Measurements from ENCODE around the gene BCAP29.
"Not testable (repeated sequence)": the region's sequence is repeated elsewhere in the genome, so short reads cannot be mapped to it uniquely, and the experiment has no call there.

GRCh38 chr7:107537228-107537627 lies 42.8 kb upstream of the BCAP29 start:
- not testable (repeated sequence) for TF ChIP-seq YY1 (IDR thresholded peaks at IDR 0.05; ENCODE audit: low read depth, low read length); POLR2A (IDR thresholded peaks at IDR 0.05; ENCODE audit: control extremely low read depth in 1 of 2, low read depth in 2 of 2, low read length in 2 of 2); CTCF (IDR thresholded peaks at IDR 0.05; ENCODE audit: control extremely low read depth in 1 of 3, insufficient read depth in 1 of 3, low read depth in 1 of 3, low read length in 3 of 3); USF2 (IDR thresholded peaks at IDR 0.05; ENCODE audit: low read length); BRCA1 (IDR thresholded peaks at IDR 0.05; ENCODE audit: low read depth, low read length); SP2 (IDR thresholded peaks at IDR 0.05; ENCODE audit: low read length); MAX (IDR thresholded peaks at IDR 0.05); NRF1 (IDR thresholded peaks at IDR 0.05; ENCODE audit: low read depth, low read length); EP300 (IDR thresholded peaks at IDR 0.05; ENCODE audit: borderline replicate concordance in 1 of 2, low read depth in 2 of 2, low read length in 2 of 2); ASH2L (IDR thresholded peaks at IDR 0.05; ENCODE audit: low read length)

Measured in H1 (cell line).